Middle frontal gyrus (tissue), 1 donor: ENCODE measurements around the gene TSPAN10.

Source experiments
- DNase-seq: peaks from one replicate; pipeline ENCODE4 v3.0.0-alpha.2; 2015; ENCODE audit warnings: low spot score; ENCODE audit errors: extremely low spot score

The TSPAN10 gene

DNA sequence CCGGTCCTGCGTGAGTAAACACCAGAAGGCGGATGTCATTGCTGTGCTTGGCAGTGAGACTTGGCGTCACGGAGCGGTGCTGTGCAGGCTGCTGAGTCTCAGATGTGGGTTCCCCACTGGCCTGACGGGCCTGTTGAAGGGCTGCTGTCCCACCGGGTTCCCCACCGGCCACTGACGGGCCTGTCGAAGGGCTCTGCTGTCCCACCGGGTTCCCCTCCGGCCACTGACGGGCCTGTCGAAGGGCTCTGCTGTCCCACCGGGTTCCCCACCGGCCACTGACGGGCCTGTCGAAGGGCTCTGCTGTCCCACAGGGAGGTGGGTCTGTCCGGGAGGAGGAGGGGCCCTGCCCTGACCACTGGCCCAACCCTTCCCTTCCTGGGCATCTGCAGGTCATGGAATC, 49.6 kb downstream of the TSPAN10 start:
- no peak for DNase-seq

DNA sequence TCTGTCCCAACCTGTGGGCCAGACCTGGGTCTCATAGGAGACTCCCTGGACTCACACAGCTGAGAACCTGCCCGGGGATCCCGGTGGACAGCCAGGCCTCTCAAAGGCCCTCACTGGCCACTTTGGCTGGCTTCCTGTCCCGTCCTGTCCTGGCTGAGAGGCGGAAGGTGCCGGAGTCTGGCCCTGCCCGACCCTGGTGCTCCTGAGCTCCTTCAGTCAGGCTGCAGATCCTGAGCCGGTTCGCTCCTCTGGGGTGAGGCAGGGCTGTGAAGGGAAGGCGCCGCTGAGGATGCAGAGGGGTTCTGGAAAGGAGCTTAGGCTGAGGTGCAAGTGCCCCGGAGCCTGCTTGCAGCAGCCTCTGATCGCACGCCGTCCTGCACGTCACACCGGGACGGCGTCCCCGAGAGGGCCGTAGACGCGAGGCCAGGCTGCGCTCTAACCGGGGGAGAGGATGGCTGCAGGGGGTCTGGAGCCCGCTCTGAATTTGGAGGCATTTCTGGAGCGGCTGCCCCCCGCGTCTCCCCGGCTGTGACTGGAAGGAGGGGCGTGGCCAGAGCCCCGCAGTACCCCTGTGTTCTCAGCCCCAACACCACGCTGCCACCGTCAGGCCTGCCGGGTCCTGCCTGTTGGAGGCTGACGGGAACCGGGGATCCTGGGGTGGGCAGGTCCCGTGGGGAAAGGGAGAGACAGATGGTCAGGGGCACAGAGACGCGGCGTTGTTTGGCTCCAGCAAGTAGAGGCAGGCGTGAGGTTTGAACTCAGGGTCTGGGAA, 51.0 kb downstream of the TSPAN10 start:
- DNase-seq, result no peak

DNA sequence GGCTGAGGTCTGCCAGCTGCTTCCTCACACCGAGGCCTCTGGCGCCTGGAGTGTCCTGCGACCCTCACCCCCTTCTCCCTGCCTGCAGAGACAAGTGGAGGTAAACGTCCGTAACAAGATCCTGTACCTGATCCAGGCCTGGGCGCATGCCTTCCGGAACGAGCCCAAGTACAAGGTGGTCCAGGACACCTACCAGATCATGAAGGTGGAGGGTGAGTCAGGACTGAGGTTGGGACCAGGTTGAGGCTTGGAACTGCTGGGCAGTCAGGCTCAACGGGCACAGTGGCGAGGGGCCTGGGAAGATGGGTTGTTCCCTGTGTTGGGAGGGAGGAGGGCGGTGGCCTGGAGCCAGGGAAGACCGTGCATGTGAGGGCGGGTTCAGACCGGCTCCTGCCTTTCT, 51.6 kb downstream of the TSPAN10 start:
- DNase-seq, result no peak

DNA sequence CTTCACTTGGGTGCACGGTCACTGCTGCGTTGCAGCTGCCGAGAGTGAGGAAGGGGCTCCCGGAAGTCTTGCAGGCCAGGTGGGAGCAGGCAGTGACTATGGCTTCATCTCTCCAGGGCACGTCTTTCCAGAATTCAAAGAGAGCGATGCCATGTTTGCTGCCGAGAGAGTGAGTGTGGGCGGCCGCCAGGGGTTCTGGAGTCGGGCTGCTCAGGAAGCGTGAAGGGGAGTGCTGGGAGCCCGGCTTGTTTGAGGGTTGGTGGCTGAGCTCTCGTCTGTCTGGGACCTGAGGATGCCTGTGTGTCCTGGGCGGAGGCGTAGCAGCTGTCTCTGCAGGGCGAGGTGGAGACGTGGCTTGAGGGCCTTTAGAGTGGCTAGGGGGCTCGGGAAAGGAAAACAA, 53.1 kb downstream of the TSPAN10 start:
- no peak for DNase-seq

DNA sequence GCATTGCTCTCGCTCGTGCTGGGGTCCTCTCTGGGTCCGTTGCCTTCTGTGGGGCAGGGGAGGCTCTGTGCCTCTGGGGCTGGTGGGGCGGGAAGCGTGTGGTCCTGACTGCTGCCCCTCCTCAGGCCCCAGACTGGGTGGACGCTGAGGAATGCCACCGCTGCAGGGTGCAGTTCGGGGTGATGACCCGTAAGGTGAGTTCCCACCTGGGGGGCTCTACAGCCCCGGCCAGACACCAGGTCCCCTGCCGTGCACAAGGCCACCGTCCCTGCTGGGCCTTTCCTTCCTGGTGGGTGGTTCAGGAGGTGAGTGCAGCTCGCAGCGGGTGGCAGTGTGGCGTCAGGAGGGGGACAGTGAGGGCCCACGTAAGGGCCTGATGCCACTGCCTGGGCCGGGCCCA, 53.6 kb downstream of the TSPAN10 start:
- no peak for DNase-seq

DNA sequence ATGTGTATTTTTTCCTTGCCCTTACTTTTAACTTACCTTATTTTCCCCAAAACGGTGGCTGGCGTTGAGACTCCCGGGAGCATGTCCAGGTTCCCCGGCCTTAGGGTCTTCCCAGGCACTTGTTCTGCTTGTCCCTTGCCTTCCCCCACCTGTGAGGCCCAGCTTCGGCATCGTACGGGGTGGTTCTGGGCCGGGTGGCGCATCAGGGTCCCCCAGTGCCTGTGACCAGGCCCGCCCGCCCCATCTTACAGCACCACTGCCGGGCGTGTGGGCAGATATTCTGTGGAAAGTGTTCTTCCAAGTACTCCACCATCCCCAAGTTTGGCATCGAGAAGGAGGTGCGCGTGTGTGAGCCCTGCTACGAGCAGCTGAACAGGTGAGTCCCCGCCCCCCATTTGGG, 54.2 kb downstream of the TSPAN10 start:
- DNase-seq, result no peak

DNA sequence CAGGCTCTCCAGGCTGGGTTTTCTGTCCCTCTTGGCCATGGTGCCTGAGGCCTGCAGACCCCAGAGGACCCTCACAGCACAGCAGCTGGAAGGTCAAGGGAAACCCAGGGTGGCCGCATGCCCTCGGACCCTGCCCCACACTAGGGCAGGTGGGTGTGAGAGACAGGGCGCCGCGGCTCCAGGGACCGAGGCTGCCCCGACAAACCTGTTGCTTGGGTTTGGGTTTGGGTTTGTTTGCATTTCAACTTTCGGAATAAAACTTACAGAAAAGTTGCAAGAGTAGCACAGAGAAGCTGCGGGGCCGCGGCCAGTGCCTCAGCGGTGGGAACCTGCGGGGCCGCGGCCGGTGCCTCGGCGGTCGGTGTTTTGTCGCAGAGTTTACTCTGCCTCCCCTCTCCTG, 54.6 kb downstream of the TSPAN10 start:
- DNase-seq, result no peak

DNA sequence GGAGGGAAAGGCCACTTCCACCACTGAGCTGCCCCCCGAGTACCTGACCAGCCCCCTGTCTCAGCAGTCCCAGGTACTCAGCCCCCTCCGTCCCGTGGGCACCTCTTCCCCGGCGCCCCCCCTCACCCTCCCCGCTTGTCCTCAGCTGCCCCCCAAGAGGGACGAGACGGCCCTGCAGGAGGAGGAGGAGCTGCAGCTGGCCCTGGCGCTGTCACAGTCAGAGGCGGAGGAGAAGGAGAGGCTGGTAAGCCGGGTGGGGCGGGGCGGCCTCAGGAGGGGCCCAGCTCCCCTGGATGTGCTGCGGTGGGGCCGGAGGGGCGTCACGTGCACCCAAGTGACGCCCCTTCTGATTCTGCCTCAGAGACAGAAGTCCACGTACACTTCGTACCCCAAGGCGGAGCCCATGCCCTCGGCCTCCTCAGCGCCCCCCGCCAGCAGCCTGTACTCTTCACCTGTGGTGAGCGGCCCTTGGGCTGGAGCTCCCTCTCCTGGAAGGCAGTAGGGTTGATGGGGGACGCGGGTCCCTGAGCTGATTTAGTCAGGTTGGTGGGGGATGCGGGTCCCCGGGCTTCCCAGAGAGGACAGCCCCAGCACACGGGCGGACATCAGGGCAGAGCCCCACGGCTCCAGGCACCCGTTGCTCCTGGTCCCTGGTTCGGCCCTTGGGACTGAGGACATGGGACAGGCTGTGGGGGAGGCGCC, 56.7 kb downstream of the TSPAN10 start:
- DNase-seq, result no peak

DNA sequence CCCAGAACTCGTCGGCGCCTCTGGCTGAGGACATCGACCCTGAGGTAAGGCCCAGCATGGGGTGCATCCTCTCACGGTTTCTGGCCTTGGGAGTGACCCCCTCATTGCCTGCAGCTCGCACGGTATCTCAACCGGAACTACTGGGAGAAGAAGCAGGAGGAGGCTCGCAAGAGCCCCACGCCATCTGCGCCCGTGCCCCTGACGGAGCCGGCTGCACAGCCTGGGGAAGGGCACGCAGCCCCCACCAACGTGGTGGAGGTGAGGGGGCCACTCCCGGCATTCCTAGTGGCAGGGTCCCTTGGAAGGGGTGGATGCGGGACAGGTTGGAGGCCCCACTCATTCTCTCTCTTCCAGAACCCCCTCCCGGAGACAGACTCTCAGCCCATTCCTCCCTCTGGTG, 57.8 kb downstream of the TSPAN10 start:
- DNase-seq, result no peak

DNA sequence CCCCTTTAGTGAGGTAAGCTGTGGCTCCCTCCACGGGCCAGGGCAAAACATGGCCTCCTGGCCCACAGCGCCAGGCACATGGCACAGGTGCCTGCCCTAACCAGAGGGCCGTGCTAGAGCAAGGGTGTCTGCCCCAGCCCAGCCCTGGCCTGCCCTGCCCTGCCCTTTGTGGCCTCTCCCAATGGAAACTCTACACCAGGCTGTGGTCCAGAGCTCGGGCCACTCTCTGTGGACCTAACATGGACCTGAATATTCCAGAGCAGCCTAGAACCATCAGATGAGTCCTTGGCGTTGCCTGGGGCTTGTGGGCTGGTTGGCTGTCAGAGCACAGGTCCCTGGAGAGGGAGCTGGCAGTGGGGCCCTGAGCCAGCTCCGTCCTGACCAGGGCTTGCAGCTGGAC, 58.2 kb downstream of the TSPAN10 start:
- DNase-seq, result no peak

DNA sequence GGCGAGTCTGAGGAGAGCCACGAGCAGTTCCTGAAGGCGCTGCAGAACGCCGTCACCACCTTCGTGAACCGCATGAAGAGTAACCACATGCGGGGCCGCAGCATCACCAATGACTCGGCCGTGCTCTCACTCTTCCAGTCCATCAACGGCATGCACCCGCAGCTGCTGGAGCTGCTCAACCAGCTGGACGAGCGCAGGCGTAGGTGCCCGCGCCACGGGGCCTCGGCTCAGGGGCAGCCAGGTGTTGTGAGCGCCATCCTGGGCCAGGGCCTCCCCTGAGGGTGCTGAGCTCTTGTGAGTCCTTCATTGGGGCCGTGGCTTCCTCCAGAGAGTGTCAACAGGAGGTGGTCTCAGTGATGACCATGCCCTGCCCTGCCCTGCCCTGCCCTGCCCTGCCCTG, 58.8 kb downstream of the TSPAN10 start:
- DNase-seq, result no peak

DNA sequence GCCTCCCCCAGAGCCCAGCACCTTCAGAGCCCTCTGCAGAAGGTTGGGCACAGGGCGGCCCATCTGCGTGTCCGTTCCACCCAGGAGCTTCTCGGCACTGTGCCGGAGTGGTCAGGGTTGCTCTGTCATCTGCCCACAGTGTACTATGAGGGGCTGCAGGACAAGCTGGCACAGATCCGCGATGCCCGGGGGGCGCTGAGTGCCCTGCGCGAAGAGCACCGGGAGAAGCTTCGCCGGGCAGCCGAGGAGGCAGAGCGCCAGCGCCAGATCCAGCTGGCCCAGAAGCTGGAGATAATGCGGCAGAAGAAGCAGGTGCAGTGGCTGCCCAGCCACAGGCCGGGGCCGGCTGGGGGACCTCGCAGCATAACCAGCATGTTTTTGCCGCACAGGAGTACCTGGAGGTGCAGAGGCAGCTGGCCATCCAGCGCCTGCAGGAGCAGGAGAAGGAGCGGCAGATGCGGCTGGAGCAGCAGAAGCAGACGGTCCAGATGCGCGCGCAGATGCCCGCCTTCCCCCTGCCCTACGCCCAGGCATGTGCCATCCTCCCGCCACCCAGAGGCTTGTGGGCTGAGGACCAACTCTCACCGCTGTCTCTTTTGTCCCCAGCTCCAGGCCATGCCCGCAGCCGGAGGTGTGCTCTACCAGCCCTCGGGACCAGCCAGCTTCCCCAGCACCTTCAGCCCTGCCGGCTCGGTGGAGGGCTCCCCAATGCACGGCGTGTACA, 59.4 kb downstream of the TSPAN10 start:
- no peak for DNase-seq

DNA sequence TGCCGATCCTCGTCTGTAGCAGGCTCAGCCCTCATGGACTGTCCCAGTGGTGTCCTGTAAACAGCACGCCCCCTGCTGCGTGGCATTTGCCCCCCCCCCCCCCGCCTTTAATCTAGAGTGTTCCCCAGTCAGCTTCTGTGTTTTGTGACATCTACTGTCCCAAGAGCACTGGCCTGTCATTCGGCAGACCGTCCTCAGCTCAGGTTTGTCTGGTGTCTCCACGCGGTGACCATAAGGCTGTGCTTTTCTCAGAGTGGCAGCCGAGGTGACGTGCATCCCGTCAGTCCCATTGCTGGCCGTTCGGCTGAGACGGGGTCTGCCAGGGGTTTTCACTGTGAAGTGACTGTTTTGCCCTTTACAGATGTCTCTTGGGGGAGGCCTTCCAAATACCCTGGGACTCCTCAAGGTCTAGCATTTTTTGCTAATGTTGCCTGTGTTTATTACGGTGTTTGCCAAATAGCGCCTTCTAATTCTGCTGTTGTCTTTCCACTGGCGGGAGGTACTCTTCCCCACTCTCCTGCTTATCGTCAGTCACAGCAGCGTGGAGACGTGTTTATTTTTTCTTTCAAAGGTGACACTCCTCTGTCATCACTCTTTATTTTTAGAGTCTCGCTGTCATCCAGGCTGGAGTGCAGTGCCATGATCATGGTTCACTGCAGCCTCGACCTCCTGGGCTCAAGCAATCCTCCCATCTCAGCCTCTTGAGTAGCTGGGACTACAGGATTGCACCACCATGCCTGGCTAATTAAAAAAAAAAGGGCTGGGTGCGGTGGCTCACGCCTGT, 60.5 kb downstream of the TSPAN10 start:
- no peak for DNase-seq
